ENCODE measurements around the gene KRT20. TPM values are rescaled to one million over a fixed set of nuclear protein-coding genes. Genes with fewer than 3 reads are reported as not detected.
A peak's percentile ranks its signal among the peaks of the same experiment; 100 is the strongest.
"Not testable (repeated sequence)": the region's sequence is repeated elsewhere in the genome, so short reads cannot be mapped to it uniquely, and the experiment has no call there.

KRT20 gene
- total RNA-seq: not detected in 2 replicates

GRCh38 chr17:40884708-40885512, at the start of gene KRT20:
Gene KRT20 (minus strand): TSS chr17:40885242. CDS start chr17:40885185, 57 bp downstream.
- no peak for DNase-seq

- no peak for DNase-seq
Measured at GRCh38 chr17:40932608-40933007, 47.6 kb upstream of the KRT20 start.

- DNase-seq: no peak
Measured at GRCh38 chr17:40931311-40931710, 46.3 kb upstream of the KRT20 start.

- no peak for DNase-seq
Measured at GRCh38 chr17:40926341-40926740, 41.3 kb upstream of the KRT20 start.

- DNase-seq: peak; percentile 78
Measured at GRCh38 chr17:40922239-40922638, 37.2 kb upstream of the KRT20 start.

GRCh38 chr17:40921026-40921425, 36.0 kb upstream of the KRT20 start:
- no peak for DNase-seq

- DNase-seq: not testable (repeated sequence)
Measured at GRCh38 chr17:40917116-40917515, 32.1 kb upstream of the KRT20 start.

- DNase-seq: no peak
Measured at GRCh38 chr17:40916366-40916765, 31.3 kb upstream of the KRT20 start.

- no peak for DNase-seq
Measured at GRCh38 chr17:40915721-40916256, 30.7 kb upstream of the KRT20 start.

GRCh38 chr17:40915199-40915661, 30.2 kb upstream of the KRT20 start:
- DNase-seq: peak; percentile 54

- DNase-seq: no peak
Measured at GRCh38 chr17:40914075-40914855, 29.2 kb upstream of the KRT20 start.

GRCh38 chr17:40912486-40913210, 27.6 kb upstream of the KRT20 start:
- peak; percentile 42 for DNase-seq

- no peak for DNase-seq
Measured at GRCh38 chr17:40910441-40910841, 25.4 kb upstream of the KRT20 start.

- no peak for DNase-seq
Measured at GRCh38 chr17:40909755-40910154, 24.7 kb upstream of the KRT20 start.

- DNase-seq: peak; percentile 93
Measured at GRCh38 chr17:40909351-40909750, 24.3 kb upstream of the KRT20 start.

- DNase-seq: no peak
Measured at GRCh38 chr17:40906613-40907012, 21.6 kb upstream of the KRT20 start.

GRCh38 chr17:40905370-40905769, 20.3 kb upstream of the KRT20 start:
- DNase-seq: no peak

GRCh38 chr17:40903129-40903847, 18.2 kb upstream of the KRT20 start:
- DNase-seq: no peak

GRCh38 chr17:40902498-40902897, 17.5 kb upstream of the KRT20 start:
- no peak for DNase-seq

- no peak for DNase-seq
Measured at GRCh38 chr17:40901981-40902474, 17.0 kb upstream of the KRT20 start.

- DNase-seq: no peak
Measured at GRCh38 chr17:40900809-40901356, 15.8 kb upstream of the KRT20 start.

Measured in dermis blood vessel endothelial cell (primary cell).